Dendritic cell treated with granulocyte-macrophage colony-stimulating factor and Interleukin-4, amounts not matched to agents 40 ng/mL and 50 ng/mL, for 4 days (primary cell): ENCODE data around the gene INO80.
"Not testable (repeated sequence)": the region's sequence is repeated elsewhere in the genome, so short reads cannot be mapped to it uniquely, and the experiment has no call there.

Experiments used
- H3K27ac Mint-ChIP-seq: one replicate; pipeline ENCODE4 v1.8.0; 2022; ENCODE audit warnings: mild to moderate bottlenecking, mixed read lengths
- H3K27me3 Mint-ChIP-seq: one replicate; pipeline ENCODE4 v1.8.0; 2022; ENCODE audit warnings: mild to moderate bottlenecking, mixed read lengths
- H3K36me3 Mint-ChIP-seq: one replicate; pipeline ENCODE4 v1.8.0; 2022; ENCODE audit warnings: low read depth, mixed read lengths
- H3K4me1 Mint-ChIP-seq: one replicate; pipeline ENCODE4 v1.8.0; 2022; ENCODE audit warnings: low read depth, mixed read lengths
- H3K4me3 Mint-ChIP-seq: one replicate; pipeline ENCODE4 v1.8.0; 2022; ENCODE audit warnings: mild to moderate bottlenecking, moderate library complexity, mixed read lengths
- H3K9me3 Mint-ChIP-seq: one replicate; pipeline ENCODE4 v1.8.0; 2022; ENCODE audit warnings: mixed read lengths
- intact Hi-C: fragments of 100-400 bp; cut with micrococcal nuclease; formaldehyde crosslinking; loops from one replicate; pipeline ENCODE4 v1.15.0; 2022

INO80 gene

DNA sequence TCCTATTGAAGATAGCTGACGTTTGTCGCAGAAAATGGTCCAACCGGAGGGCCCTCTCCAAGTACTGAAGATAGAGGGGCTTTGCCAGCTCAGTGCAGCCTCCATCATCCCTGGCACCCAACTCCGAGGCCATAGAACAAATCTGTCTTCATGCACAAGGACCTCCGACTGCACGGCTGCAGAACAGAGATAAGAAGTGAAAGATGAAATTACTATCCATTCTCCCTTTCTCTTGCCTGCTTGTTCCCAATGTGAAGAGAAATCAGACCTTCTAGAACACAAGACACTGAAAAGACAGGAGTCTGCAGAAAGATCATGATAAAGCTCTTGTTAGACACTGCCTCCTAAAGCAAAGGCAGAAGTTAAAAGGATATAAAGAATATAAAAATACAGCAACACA, 19.9 kb downstream of the INO80 start:
- no peak overlapping the region for H3K4me3 Mint-ChIP-seq
- peaks cover 87% of the 10 kb centered on the region for H3K36me3 Mint-ChIP-seq
- peaks cover 3% of the 10 kb centered on the region for H3K4me1 Mint-ChIP-seq
- intact Hi-C loops = no loop called here
- H3K27me3 Mint-ChIP-seq = no peaks in the 10 kb centered on the region
- H3K27ac Mint-ChIP-seq = no peak overlapping the region
- H3K9me3 Mint-ChIP-seq = no peaks in the 10 kb centered on the region

DNA sequence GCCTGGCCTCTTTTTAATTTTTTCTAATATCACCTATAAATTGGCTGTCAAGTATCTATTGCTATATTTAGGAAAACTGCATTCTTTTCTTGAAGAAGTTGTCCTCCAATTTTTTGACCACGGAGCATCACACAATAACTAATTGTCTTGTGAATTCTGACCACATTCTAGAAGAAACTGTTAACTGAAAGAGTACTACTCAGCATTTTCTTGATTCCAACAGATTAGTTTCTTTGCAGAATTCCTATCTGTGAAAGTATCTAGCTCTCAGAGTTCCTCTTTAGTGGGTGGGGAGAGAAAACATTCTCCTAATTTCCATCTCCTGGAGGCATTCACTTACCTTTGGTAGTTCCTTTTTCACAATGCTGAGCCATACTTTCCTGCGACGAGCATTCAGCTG, 31.1 kb downstream of the INO80 start:
- H3K4me1 Mint-ChIP-seq = no peaks in the 10 kb centered on the region
- H3K27ac Mint-ChIP-seq = no peak overlapping the region
- intact Hi-C loops = loop anchor here (5.0 kb wide), 1 partner anchor 97 kb away; no protein-coding TSS in a partner anchor
- H3K27me3 Mint-ChIP-seq = no peaks in the 10 kb centered on the region
- H3K9me3 Mint-ChIP-seq = no peaks in the 10 kb centered on the region
- no peak overlapping the region for H3K4me3 Mint-ChIP-seq
- peaks cover 100% of the 10 kb centered on the region for H3K36me3 Mint-ChIP-seq

DNA sequence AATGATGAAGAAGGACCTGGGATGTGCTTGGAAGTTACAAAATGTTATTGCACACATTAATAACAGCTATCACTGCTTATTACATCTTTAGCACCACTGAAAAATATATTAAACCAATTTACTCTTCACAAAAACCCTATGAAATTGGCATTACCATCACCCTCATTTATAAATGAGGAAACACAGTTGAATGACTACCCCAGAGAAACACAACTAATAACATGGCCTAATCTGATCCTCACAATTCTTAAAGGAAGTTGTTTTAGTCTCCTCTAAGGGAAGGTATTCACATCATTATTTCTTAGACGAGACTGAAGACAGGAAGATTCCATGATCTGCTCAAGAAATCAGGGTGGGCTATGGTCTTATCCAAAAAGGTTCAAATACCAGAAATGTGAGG, 35.9 kb downstream of the INO80 start:
- intact Hi-C loops = no loop called here
- Mint-ChIP-seq H3K36me3 (peaks cover 100% of the 10 kb centered on the region), H3K27me3 (no peaks in the 10 kb centered on the region), H3K27ac (no peak overlapping the region), H3K9me3 (no peaks in the 10 kb centered on the region), H3K4me3 (no peak overlapping the region), H3K4me1 (no peaks in the 10 kb centered on the region)

DNA sequence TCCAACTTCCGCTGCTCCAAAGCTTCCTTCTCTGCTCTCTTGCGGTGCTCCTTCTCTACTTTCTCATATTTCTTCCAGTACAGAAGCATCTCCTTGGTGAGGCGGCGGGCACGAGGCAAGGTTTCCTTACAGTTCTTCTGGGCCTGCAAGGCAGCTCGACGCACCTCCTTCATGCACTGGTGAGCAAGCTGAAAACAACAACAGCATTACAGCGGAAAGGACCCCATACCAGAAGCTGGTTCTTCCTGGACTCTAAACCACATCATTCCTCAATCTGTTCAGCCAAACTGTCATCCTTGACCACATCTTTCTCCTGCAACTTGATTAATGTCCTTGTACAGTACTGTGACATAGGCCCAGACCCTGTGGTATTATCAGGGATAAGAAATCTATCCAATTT, 36.4 kb downstream of the INO80 start:
- Mint-ChIP-seq H3K36me3 (peaks cover 100% of the 10 kb centered on the region), H3K9me3 (no peaks in the 10 kb centered on the region), H3K27me3 (no peaks in the 10 kb centered on the region), H3K4me1 (no peaks in the 10 kb centered on the region), H3K4me3 (no peak overlapping the region), H3K27ac (no peak overlapping the region)
- intact Hi-C loops = no loop called here

DNA sequence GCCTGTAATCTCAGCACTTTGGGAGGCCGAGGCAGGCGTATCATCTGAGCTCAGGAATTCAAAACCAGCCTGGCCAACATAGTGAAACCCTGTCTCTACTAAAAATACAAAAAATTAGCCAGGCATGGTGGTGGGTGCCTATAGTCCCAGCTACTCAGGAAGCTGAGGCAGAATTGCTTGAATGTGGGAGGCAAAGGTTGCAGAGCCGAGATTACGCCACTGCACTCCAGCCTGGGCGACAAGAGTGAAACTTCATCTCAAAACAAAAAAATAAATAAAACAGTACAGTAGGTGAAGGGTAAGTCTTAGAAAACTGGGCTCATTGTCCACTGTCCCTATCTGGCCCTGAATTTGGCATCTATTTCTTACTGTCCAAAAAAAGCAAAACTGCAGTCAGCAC, 37.2 kb downstream of the INO80 start:
- H3K36me3 Mint-ChIP-seq = peaks cover 100% of the 10 kb centered on the region
- H3K9me3 Mint-ChIP-seq, H3K27ac Mint-ChIP-seq, H3K4me3 Mint-ChIP-seq, H3K4me1 Mint-ChIP-seq, H3K27me3 Mint-ChIP-seq, intact Hi-C loops: not testable (repeated sequence)

DNA sequence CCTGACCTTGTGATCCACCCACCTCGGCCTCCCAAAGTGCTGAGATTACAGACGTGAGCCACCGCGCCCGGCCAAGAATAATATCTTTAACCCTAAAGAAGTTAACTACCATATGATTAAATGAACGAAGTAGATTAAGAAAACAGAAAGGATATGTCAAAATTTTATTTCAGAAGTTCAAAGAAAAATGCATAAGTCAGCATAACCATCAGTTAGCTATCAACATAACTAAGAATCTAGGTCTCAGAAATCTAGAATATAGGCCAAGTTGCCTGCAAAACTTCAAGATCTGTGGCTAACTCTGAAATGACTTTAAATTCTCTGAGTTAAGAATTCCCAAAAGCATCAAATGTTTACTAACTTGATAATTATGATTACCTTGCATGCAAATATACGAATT, 38.0 kb downstream of the INO80 start:
- Mint-ChIP-seq H3K27ac (no peak overlapping the region), H3K36me3 (peaks cover 100% of the 10 kb centered on the region), H3K4me3 (no peak overlapping the region), H3K4me1 (no peaks in the 10 kb centered on the region), H3K9me3 (no peaks in the 10 kb centered on the region), H3K27me3 (no peaks in the 10 kb centered on the region)
- intact Hi-C loops = no loop called here

DNA sequence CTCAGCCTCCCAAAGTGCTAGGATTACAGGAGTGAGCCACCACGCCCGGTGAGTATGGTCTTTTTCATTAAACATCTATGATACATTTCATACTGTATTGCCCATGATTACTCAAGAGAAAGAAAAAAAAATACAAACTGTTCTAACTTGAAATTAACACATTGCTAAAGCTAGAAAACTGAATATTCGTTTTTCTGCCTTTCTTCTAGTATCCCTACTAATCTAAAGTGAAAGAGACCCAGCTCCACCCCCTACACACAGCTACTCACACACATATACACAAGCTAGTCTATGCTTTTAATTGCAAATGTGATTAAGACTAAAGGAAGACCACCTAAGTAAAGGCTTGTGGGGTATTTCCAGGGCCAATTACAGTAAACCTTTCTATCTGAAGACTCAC, 43.1 kb downstream of the INO80 start:
- H3K4me1 Mint-ChIP-seq = no peaks in the 10 kb centered on the region
- H3K27ac Mint-ChIP-seq = no peak overlapping the region
- no peaks in the 10 kb centered on the region for H3K9me3 Mint-ChIP-seq
- intact Hi-C loops = no loop called here
- no peak overlapping the region for H3K4me3 Mint-ChIP-seq
- no peaks in the 10 kb centered on the region for H3K27me3 Mint-ChIP-seq
- peaks cover 100% of the 10 kb centered on the region for H3K36me3 Mint-ChIP-seq

DNA sequence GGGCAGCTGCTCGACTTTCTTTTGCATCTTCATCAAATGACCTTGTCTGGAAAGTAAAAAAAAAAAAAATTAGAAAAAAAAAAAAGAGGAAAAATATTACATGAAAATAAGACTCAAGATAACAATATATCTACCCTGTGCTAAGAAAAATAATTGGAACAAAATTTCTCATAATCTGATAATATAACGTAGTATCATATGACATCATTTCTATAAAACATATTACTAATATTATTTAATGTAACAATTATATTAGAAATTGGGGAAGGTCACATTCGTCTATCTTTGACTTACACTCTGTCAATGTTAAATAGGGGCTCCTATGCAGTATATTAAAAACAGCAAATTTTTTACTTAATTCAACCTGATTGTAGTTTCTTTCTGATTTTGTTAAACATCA, 44.1 kb downstream of the INO80 start:
- Mint-ChIP-seq H3K4me1 (no peaks in the 10 kb centered on the region), H3K36me3 (peaks cover 100% of the 10 kb centered on the region), H3K27me3 (no peaks in the 10 kb centered on the region), H3K27ac (no peak overlapping the region), H3K4me3 (no peak overlapping the region), H3K9me3 (no peaks in the 10 kb centered on the region)
- intact Hi-C loops = no loop called here

DNA sequence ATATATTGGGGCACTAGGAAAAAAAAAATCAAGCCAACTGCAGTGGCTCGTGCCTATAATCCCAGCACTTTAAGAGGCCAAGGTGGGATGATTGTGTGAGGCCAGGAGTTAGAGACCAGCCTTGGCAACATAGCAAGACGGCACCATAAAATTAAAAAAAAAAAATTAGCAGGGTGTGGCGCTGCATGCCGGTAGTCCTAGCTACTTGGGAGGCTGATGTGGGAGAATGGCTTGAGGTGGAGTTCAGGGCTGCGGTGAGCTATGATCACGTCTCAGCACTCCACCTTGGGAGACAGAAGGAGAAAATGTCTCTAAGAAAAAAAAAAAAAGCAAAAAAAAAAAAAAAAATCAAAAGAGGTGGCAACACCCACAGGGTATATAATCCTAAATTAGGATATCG, 49.6 kb downstream of the INO80 start:
- no peaks in the 10 kb centered on the region for H3K9me3 Mint-ChIP-seq
- H3K4me3 Mint-ChIP-seq = no peak overlapping the region
- intact Hi-C loops = no loop called here
- H3K4me1 Mint-ChIP-seq = no peaks in the 10 kb centered on the region
- no peaks in the 10 kb centered on the region for H3K27me3 Mint-ChIP-seq
- peaks cover 100% of the 10 kb centered on the region for H3K36me3 Mint-ChIP-seq
- H3K27ac Mint-ChIP-seq = no peak overlapping the region

DNA sequence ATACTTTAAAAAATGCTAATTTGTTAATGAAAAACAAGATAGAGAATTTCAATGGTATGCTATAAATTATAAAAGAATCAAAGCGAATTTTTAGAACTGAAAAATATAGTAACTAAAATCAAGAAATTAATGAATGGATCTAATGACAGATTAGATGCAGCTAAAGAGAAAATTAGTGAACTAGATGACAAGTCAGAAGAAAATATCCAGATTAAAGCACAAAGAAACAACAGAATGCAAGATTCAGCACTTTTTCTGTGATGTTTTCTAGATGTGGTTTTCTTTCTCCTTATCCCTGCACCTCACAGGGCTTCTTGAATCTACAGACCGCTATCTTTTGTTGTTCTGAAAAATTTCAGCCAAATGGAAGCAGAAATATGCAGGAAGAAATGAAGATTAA, 54.4 kb downstream of the INO80 start:
- Mint-ChIP-seq H3K9me3 (no peaks in the 10 kb centered on the region), H3K27me3 (no peaks in the 10 kb centered on the region), H3K4me3 (no peak overlapping the region), H3K27ac (no peak overlapping the region), H3K4me1 (no peaks in the 10 kb centered on the region), H3K36me3 (peaks cover 98% of the 10 kb centered on the region)
- intact Hi-C loops = no loop called here

DNA sequence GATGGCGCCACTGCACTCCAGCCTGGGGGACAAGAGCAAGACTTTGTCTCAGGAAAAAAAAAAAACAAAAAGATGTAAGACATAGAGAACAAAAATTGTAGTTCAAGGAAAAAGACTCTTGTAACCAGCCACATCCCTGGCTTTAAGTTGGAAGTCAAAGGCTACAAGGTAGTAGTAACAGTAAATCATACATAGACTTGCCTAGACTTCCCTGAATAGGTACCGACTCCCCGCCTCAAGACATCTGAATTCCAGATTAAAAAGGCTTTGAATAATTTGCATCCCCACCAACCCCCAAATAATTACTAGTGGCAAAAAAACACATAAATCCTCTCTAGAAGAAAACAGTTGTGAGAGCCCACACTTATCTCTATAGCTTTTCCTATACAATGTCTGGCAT, 55.6 kb downstream of the INO80 start:
- H3K9me3 Mint-ChIP-seq = no peaks in the 10 kb centered on the region
- H3K36me3 Mint-ChIP-seq = peaks cover 98% of the 10 kb centered on the region
- intact Hi-C loops = no loop called here
- no peaks in the 10 kb centered on the region for H3K4me1 Mint-ChIP-seq
- no peak overlapping the region for H3K27ac Mint-ChIP-seq
- no peak overlapping the region for H3K4me3 Mint-ChIP-seq
- no peaks in the 10 kb centered on the region for H3K27me3 Mint-ChIP-seq

DNA sequence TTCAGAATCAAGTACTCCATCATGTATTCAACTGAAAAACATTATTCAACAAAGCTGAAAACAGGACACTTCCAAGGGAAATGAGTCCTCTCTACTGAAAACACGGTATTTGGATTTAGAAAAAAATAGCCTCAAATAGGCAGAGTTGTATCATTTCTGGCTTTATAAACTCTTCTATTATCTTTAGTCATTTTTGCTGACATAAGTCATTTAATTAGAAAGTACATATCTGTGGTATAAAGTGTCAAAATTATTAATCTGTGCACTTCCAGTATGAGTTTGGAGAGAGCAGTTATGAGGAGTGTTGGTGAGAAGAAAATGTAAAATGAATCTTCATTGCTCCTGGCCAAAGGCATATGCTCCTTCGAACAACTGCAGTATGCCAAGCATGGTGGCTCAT, 59.3 kb downstream of the INO80 start:
- Mint-ChIP-seq H3K36me3 (peaks cover 98% of the 10 kb centered on the region), H3K4me1 (no peaks in the 10 kb centered on the region), H3K9me3 (no peaks in the 10 kb centered on the region), H3K27ac (no peak overlapping the region), H3K27me3 (no peaks in the 10 kb centered on the region), H3K4me3 (no peak overlapping the region)
- intact Hi-C loops = no loop called here

DNA sequence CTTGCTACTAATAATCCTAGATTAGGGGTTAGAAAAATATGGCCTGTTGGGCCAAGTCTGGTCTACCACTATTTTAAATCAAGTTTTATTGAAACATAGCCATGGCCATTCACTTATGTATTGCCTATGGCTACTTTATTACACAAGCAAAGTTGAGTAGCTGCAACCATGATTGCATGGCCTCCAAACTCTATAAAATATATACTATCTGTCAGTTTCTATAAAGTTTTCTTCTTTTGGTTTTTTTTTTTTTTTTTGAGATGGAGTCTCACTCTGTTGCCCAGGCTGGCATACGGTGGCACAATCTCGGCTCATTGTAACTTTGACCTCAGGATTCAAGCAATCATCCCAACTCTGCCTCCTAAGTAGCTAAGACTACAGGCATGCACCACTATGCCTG, 60.4 kb downstream of the INO80 start:
- Mint-ChIP-seq H3K9me3 (no peaks in the 10 kb centered on the region), H3K27ac (no peak overlapping the region), H3K36me3 (peaks cover 100% of the 10 kb centered on the region), H3K27me3 (no peaks in the 10 kb centered on the region), H3K4me1 (no peaks in the 10 kb centered on the region), H3K4me3 (no peak overlapping the region)
- intact Hi-C loops = no loop called here

DNA sequence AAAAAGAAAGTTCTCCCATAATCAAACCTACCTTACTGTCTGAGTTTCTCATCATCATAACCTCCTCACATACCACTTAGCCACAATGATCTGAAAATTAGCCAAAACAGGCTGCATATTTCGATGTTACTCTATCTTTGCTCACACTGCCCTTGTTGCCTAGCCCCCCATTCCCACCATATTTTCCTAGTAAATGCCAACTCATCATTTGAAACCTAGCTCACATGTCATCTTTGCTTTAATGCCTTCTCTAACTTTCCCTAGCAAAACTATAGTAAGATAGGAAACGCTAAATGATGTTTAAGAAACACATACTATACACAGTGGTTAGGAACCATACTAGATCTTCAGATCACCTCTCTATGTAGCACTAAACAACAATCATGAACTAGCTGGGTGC, 64.9 kb downstream of the INO80 start:
- no peaks in the 10 kb centered on the region for H3K4me1 Mint-ChIP-seq
- H3K4me3 Mint-ChIP-seq = no peak overlapping the region
- no peaks in the 10 kb centered on the region for H3K27me3 Mint-ChIP-seq
- no peaks in the 10 kb centered on the region for H3K9me3 Mint-ChIP-seq
- no peak overlapping the region for H3K27ac Mint-ChIP-seq
- H3K36me3 Mint-ChIP-seq = peaks cover 100% of the 10 kb centered on the region
- intact Hi-C loops = no loop called here

DNA sequence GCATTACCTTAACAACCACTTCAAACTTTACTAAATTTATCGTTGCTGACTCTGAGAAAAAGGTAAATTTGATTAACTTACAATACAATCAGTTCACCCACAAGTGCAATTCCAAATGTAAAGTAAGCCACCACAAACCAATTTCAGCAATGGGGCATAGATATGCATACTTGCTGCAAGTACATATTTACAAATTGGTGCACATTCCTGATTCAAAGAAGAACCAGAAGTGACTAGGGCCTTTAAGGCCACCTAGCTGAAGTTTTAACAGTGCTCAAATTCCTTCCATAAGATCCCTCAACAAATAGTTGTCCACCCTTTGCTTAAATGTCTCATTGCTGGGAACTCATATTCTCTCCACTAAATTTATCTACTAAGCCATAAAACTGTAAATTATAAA, 67.2 kb downstream of the INO80 start:
- Mint-ChIP-seq H3K36me3 (peaks cover 100% of the 10 kb centered on the region), H3K9me3 (no peaks in the 10 kb centered on the region), H3K27ac (no peak overlapping the region), H3K4me3 (no peak overlapping the region), H3K4me1 (no peaks in the 10 kb centered on the region), H3K27me3 (no peaks in the 10 kb centered on the region)
- intact Hi-C loops = no loop called here

DNA sequence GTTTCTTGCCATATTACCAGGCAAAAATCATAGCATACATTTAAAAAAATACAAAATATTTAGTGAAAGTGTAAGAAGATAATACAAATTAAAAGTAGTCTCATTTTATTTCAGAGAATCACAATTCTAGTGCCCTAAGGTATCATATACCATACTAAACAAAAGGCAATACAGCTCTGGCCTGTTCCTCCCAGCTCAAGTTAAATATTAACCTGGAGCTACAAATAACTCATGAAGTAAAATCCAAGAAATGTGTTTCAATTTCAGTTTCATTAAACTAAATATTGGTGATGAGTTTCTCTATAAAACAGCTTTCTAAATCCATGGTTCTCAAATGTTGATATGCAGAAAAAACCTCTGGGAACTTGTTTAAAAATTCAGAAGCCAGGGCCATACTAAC, 67.7 kb downstream of the INO80 start:
- no peaks in the 10 kb centered on the region for H3K9me3 Mint-ChIP-seq
- no peak overlapping the region for H3K4me3 Mint-ChIP-seq
- H3K27me3 Mint-ChIP-seq = no peaks in the 10 kb centered on the region
- no peak overlapping the region for H3K27ac Mint-ChIP-seq
- H3K4me1 Mint-ChIP-seq = no peaks in the 10 kb centered on the region
- intact Hi-C loops = no loop called here
- peaks cover 100% of the 10 kb centered on the region for H3K36me3 Mint-ChIP-seq
